Measurements from ENCODE around the gene LDLRAD3.

Gene LDLRAD3

GRCh38 chr11:36219996-36220395 is 276.1 kb downstream of the LDLRAD3 start:
- no peak overlapping the region for H3K4me3 ChIP-seq (ENCODE audit: low read length)
- TF ChIP-seq CTCF (IDR thresholded peaks at IDR 0.05; ENCODE audit: low read depth, low read length): no peak
- no peak for TF ChIP-seq EZH2phosphoT487 (IDR thresholded peaks at IDR 0.05; ENCODE audit: low read depth)
- no peak overlapping the region for H3K4me2 ChIP-seq (ENCODE audit: low read length)
- H3K27ac ChIP-seq (ENCODE audit: low read length): no peak overlapping the region
- no peak overlapping the region for H2AFZ ChIP-seq (ENCODE audit: low read depth, low read length)
- 0 out of 2 replicates have a peak, but pooled peaks cover 8% of the 10 kb centered on the region for H3K9me3 ChIP-seq (ENCODE audit: insufficient read depth, low read length)
- no peaks in the 10 kb centered on the region for H3K79me2 ChIP-seq (ENCODE audit: low read length)
- no peaks in the 10 kb centered on the region for H4K20me1 ChIP-seq (ENCODE audit: insufficient read depth, low read length)
- H3K27me3 ChIP-seq (ENCODE audit: low read depth, low read length): peaks cover 51% of the 10 kb centered on the region
- no peaks in the 10 kb centered on the region for H3K36me3 ChIP-seq (replicated peaks; ENCODE audit: low read depth, low read length)
- no peak overlapping the region for H3K9ac ChIP-seq (ENCODE audit: low read length)
- H3K4me1 ChIP-seq (ENCODE audit: low read length): peaks cover 7% of the 10 kb centered on the region; the same call in 1 of the 2 replicates

- H3K9me3 ChIP-seq (ENCODE audit: insufficient read depth, low read length): 0 out of 2 replicates have a peak, but pooled peaks cover 8% of the 10 kb centered on the region
- no peaks in the 10 kb centered on the region for H3K36me3 ChIP-seq (replicated peaks; ENCODE audit: low read depth, low read length)
- no peak overlapping the region for H3K9ac ChIP-seq (ENCODE audit: low read length)
- no peak overlapping the region for H3K27ac ChIP-seq (ENCODE audit: low read length)
- no peaks in the 10 kb centered on the region for H4K20me1 ChIP-seq (ENCODE audit: insufficient read depth, low read length)
- H3K4me1 ChIP-seq (ENCODE audit: low read length): peaks cover 7% of the 10 kb centered on the region; the same call in 1 of the 2 replicates
- no peak overlapping the region for H2AFZ ChIP-seq (ENCODE audit: low read depth, low read length)
- H3K27me3 ChIP-seq (ENCODE audit: low read depth, low read length): peaks cover 28% of the 10 kb centered on the region; the same call in 1 of the 2 replicates
- TF ChIP-seq EZH2phosphoT487 (IDR thresholded peaks at IDR 0.05; ENCODE audit: low read depth) (no peak), CTCF (IDR thresholded peaks at IDR 0.05; ENCODE audit: low read depth, low read length) (no peak)
- H3K4me2 ChIP-seq (ENCODE audit: low read length): peak overlapping the region; percentile 9; the same call in 1 of the 2 replicates
- no peak overlapping the region for H3K4me3 ChIP-seq (ENCODE audit: low read length)
- H3K79me2 ChIP-seq (ENCODE audit: low read length): no peaks in the 10 kb centered on the region
Observed at GRCh38 chr11:36222831-36223635, 279.2 kb downstream of the LDLRAD3 start.

GRCh38 chr11:36224209-36224882 is 280.5 kb downstream of the LDLRAD3 start:
- Histone ChIP-seq H3K4me1 (ENCODE audit: low read length) (peaks cover 7% of the 10 kb centered on the region; the same call in 1 of the 2 replicates), H3K4me3 (ENCODE audit: low read length) (no peak overlapping the region), H3K9me3 (ENCODE audit: insufficient read depth, low read length) (0 out of 2 replicates have a peak, but pooled peaks cover 8% of the 10 kb centered on the region), H3K9ac (ENCODE audit: low read length) (no peak overlapping the region), H3K79me2 (ENCODE audit: low read length) (no peaks in the 10 kb centered on the region), H3K36me3 (replicated peaks; ENCODE audit: low read depth, low read length) (no peaks in the 10 kb centered on the region), H4K20me1 (ENCODE audit: insufficient read depth, low read length) (no peaks in the 10 kb centered on the region), H2AFZ (ENCODE audit: low read depth, low read length) (no peak overlapping the region), H3K4me2 (ENCODE audit: low read length) (no peak overlapping the region), H3K27ac (ENCODE audit: low read length) (no peak overlapping the region), H3K27me3 (ENCODE audit: low read depth, low read length) (peaks cover 19% of the 10 kb centered on the region; the same call in 1 of the 2 replicates)
- TF ChIP-seq EZH2phosphoT487 (IDR thresholded peaks at IDR 0.05; ENCODE audit: low read depth) (no peak), CTCF (IDR thresholded peaks at IDR 0.05; ENCODE audit: low read depth, low read length) (no peak)

- Histone ChIP-seq H3K9ac (ENCODE audit: low read length) (no peak overlapping the region), H3K79me2 (ENCODE audit: low read length) (no peaks in the 10 kb centered on the region), H3K4me2 (ENCODE audit: low read length) (no peak overlapping the region), H3K27me3 (ENCODE audit: low read depth, low read length) (peaks cover 30% of the 10 kb centered on the region; the same call in 1 of the 2 replicates), H3K36me3 (replicated peaks; ENCODE audit: low read depth, low read length) (no peaks in the 10 kb centered on the region), H3K27ac (ENCODE audit: low read length) (no peak overlapping the region), H4K20me1 (ENCODE audit: insufficient read depth, low read length) (no peaks in the 10 kb centered on the region), H2AFZ (ENCODE audit: low read depth, low read length) (no peak overlapping the region), H3K4me1 (ENCODE audit: low read length) (peaks cover 7% of the 10 kb centered on the region; the same call in 1 of the 2 replicates), H3K9me3 (ENCODE audit: insufficient read depth, low read length) (no peaks in the 10 kb centered on the region), H3K4me3 (ENCODE audit: low read length) (no peak overlapping the region)
- TF ChIP-seq CTCF (IDR thresholded peaks at IDR 0.05; ENCODE audit: low read depth, low read length) (no peak), EZH2phosphoT487 (IDR thresholded peaks at IDR 0.05; ENCODE audit: low read depth) (no peak)
Observed at GRCh38 chr11:36227044-36227443, 283.2 kb downstream of the LDLRAD3 start.
